Chondrocyte (in vitro differentiated cells): ENCODE measurements around the gene CCL7. TPM values are rescaled to one million over a fixed set of nuclear protein-coding genes. Genes with fewer than 3 reads are reported as not detected.

ENCODE experiments used
- DNase-seq: peaks from one replicate; pipeline ENCODE4 v3.0.0; 2021; ENCODE audit warnings: mixed read lengths, low spot score
- H3K27ac Mint-ChIP-seq: one replicate; pipeline ENCODE4 v1.8.0; 2021; ENCODE audit warnings: mild to moderate bottlenecking, moderate library complexity, mixed read lengths; ENCODE audit not compliant: unreplicated experiment
- H3K27me3 Mint-ChIP-seq: 2 replicates; pipeline ENCODE4 v1.8.0; 2021; ENCODE audit warnings: low read depth, mixed read lengths
- H3K36me3 Mint-ChIP-seq: 2 replicates; pipeline ENCODE4 v1.8.0; 2021; ENCODE audit warnings: low read depth, mixed read lengths
- H3K4me1 Mint-ChIP-seq: 2 replicates; pipeline ENCODE4 v1.8.0; 2021; ENCODE audit warnings: low read depth, mild to moderate bottlenecking, mixed read lengths
- H3K4me3 Mint-ChIP-seq: one replicate; pipeline ENCODE4 v1.8.0; 2021; ENCODE audit warnings: mild to moderate bottlenecking, moderate library complexity, mixed read lengths; ENCODE audit not compliant: unreplicated experiment
- H3K9me3 Mint-ChIP-seq: 2 replicates; pipeline ENCODE4 v1.8.0; 2021; ENCODE audit warnings: low read depth, mixed read lengths
- CTCF ChIP-seq: fragments of 200-600 bp; sonication (generic); IDR thresholded peaks from 2 replicates; pipeline ENCODE4 v1.5.0; 2021; ENCODE audit warnings: antibody characterized with exemption, mild to moderate bottlenecking, moderate library complexity
- total RNA-seq: library from RNA; stranded (reverse); gene quantifications from 3 replicates; pipeline ENCODE4 v1.2.1, GENCODE V29; 2021

The CCL7 gene
- total RNA-seq, 1 donor from 2014 or later = not detected

DNA sequence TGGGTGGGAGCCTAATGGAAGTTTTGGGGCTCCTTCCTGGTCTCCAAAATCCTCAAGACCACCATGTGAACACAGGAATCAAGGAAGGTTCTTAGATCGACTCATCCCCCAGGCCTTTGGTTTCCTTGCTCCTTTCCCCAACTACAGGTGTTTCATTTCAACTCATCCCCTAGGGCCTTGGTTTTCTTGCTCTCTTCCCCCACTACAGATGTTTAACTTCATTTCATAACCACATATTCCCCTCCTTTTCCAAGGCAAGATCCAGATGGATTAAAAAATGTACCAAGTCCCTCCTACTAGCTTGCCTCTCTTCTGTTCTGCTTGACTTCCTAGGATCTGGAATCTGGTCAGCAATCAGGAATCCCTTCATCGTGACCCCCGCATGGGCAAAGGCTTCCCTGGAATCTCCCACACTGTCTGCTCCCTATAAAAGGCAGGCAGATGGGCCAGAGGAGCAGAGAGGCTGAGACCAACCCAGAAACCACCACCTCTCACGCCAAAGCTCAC is 15.3 kb downstream of the CCL7 start, which contains the start of gene CCL11:
CCL11 (plus strand) TSS at position 457 of the 507 bp plus-strand sequence. CDS start 67 bp downstream, outside the sequence.
- no peaks in the 10 kb centered on the region for H3K9me3 Mint-ChIP-seq
- no peak within 1 kb of the TSS for H3K27ac Mint-ChIP-seq
- H3K36me3 Mint-ChIP-seq = no peaks in the 10 kb centered on the region
- H3K4me1 Mint-ChIP-seq = peaks cover 19% of the 10 kb centered on the region
- peaks cover 11% of the 10 kb centered on the region for H3K27me3 Mint-ChIP-seq
- DNase-seq = no peak
- TF ChIP-seq CTCF = no peak
- H3K4me3 Mint-ChIP-seq = no peak within 1 kb of the TSS

- Mint-ChIP-seq H3K36me3 (no peaks in the 10 kb centered on the region), H3K27me3 (no peaks in the 10 kb centered on the region), H3K9me3 (no peaks in the 10 kb centered on the region), H3K27ac (no peak overlapping the region), H3K4me3 (no peak overlapping the region), H3K4me1 (peaks cover 19% of the 10 kb centered on the region)
- TF ChIP-seq CTCF = no peak
- DNase-seq = no peak
These were observed 17.9 kb downstream of the CCL7 start for GRCh38 chr17:34287875-34288274.

DNA sequence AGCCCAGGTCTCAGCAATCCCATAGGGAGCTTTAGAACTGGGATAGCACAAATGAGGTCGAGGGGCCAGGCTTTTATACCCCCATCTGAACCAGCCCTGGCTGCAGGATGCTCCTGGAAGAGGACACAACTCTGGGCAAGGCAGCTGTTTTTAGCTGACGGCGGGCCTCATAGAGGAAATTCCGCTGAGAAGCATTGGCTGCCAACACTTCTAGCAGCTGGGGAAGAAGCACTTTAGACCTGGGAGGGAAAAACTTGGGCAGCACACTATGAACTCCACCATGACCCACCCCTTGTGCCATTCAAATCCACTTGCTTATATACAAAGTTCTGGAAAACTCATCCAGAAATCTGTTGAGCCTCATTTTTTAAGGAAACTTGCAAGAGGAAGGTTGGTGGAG is 20.6 kb downstream of the CCL7 start:
- no peaks in the 10 kb centered on the region for H3K9me3 Mint-ChIP-seq

DNA sequence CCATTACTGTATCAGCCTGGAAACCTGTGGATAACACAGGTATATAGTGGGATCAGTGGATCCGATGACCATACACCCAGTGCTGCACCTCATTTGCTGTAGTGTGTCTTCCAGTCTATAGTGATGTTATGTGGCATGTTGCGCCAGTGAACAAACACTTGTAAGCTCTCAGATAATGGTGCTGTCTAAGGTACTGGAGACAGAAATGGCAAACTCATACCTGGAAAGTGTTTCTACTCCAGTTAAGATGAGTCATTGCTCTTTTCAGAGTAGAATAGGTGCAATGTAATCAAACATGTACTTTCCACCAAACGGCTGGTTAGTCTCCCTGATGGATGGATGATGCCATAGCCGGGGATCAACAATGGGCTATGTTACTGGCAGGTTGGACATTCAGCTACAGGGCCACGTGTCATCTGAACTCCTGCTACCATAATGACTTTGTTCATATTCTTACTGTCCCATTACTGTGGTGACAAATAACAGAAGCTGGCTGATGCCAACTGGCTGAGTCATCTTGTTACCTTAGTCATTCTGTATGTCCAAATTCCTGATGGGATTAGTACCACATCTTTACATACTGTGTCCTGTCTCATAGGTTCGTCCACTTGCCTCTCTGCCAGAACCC is 21.8 kb downstream of the CCL7 start:
- Mint-ChIP-seq H3K27ac (no peak overlapping the region), H3K9me3 (no peaks in the 10 kb centered on the region), H3K4me1 (peaks cover 19% of the 10 kb centered on the region), H3K27me3 (no peaks in the 10 kb centered on the region), H3K36me3 (no peaks in the 10 kb centered on the region), H3K4me3 (no peak overlapping the region)
- DNase-seq = no peak
- TF ChIP-seq CTCF = no peak

More for the DNA sequence above, 20.6 kb downstream of the CCL7 start:
- no peak overlapping the region for H3K27ac Mint-ChIP-seq
- no peaks in the 10 kb centered on the region for H3K36me3 Mint-ChIP-seq
- no peaks in the 10 kb centered on the region for H3K27me3 Mint-ChIP-seq
- H3K4me3 Mint-ChIP-seq = no peak overlapping the region
- H3K4me1 Mint-ChIP-seq = peaks cover 19% of the 10 kb centered on the region
- DNase-seq = no peak
- TF ChIP-seq CTCF = no peak

DNA sequence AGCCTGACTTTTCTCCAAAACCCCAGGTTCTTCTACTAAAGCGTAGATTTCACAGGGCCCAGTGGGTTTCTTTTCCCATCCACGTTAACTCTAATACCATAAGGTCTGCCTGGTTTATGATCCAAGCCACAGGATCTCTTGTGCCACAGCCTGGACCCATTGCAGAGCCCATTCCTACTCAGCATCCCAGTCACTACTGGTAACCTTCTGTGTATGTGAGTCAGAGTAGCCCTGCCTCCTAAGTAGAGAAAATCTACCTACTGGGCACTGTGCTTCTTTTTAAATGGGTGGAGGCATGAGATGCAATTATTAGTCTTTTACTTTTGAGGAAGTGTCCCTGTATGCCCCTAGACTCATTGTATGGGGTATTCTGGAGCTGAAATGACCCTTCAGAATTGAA is 29.0 kb downstream of the CCL7 start:
- H3K4me3 Mint-ChIP-seq = no peak overlapping the region
- no peaks in the 10 kb centered on the region for H3K27me3 Mint-ChIP-seq
- peaks cover 33% of the 10 kb centered on the region for H3K4me1 Mint-ChIP-seq
- H3K9me3 Mint-ChIP-seq = no peaks in the 10 kb centered on the region
- TF ChIP-seq CTCF = no peak
- no peak overlapping the region for H3K27ac Mint-ChIP-seq
- DNase-seq = no peak
- no peaks in the 10 kb centered on the region for H3K36me3 Mint-ChIP-seq
